Activated T-cell treated with anti-CD3 and anti-CD28 coated beads for 4 hours (primary cell): ENCODE results near the gene VWA8.

Experiments
- DNase-seq: peaks from one replicate; pipeline ENCODE4 v3.0.0-alpha.2; 2020

The VWA8 gene

GRCh38 chr13:41960637-41961465 is at the start of gene VWA8:
Gene VWA8, minus strand, starts transcription at chr13:41961109. Its CDS starts 94 bp downstream, at chr13:41961015.
- DNase-seq: peak; percentile 74

GRCh38 chr13:42009057-42009456 is 48.1 kb upstream of the VWA8 start:
- DNase-seq: no peak

GRCh38 chr13:42007844-42008243 is 46.9 kb upstream of the VWA8 start:
- no peak for DNase-seq

- no peak for DNase-seq
Measured at GRCh38 chr13:42002066-42002465, 41.2 kb upstream of the VWA8 start.

- no peak for DNase-seq
Measured at GRCh38 chr13:42001580-42001979, 40.7 kb upstream of the VWA8 start.

- DNase-seq: no peak
Measured at GRCh38 chr13:42000846-42001245, 39.9 kb upstream of the VWA8 start.

GRCh38 chr13:41997396-41997795 is 36.5 kb upstream of the VWA8 start:
- no peak for DNase-seq

- no peak for DNase-seq
Measured at GRCh38 chr13:41995946-41996345, 35.0 kb upstream of the VWA8 start.

GRCh38 chr13:41995336-41995735 is 34.4 kb upstream of the VWA8 start:
- DNase-seq: no peak

- no peak for DNase-seq
Measured at GRCh38 chr13:41994696-41995095, 33.8 kb upstream of the VWA8 start.

- DNase-seq: no peak
Measured at GRCh38 chr13:41991936-41992335, 31.0 kb upstream of the VWA8 start.

GRCh38 chr13:41988244-41988643 is 27.3 kb upstream of the VWA8 start:
- DNase-seq: no peak

GRCh38 chr13:41985788-41986508 is 25.0 kb upstream of the VWA8 start:
- no peak for DNase-seq

- no peak for DNase-seq
Measured at GRCh38 chr13:41981951-41982715, 21.2 kb upstream of the VWA8 start.

GRCh38 chr13:41978007-41978406 is 17.1 kb upstream of the VWA8 start:
- DNase-seq: no peak

- no peak for DNase-seq
Measured at GRCh38 chr13:41976476-41976875, 15.6 kb upstream of the VWA8 start.

- DNase-seq: no peak
Measured at GRCh38 chr13:41974262-41974900, 13.5 kb upstream of the VWA8 start.

GRCh38 chr13:41973247-41973741 is 12.4 kb upstream of the VWA8 start:
- DNase-seq: no peak

GRCh38 chr13:41971848-41972247 is 10.9 kb upstream of the VWA8 start:
- DNase-seq: no peak

GRCh38 chr13:41970918-41971317 is 10.0 kb upstream of the VWA8 start:
- no peak for DNase-seq

- no peak for DNase-seq
Measured at GRCh38 chr13:41970022-41970421, 9.1 kb upstream of the VWA8 start.

- no peak for DNase-seq
Measured at GRCh38 chr13:41969072-41969471, 8.2 kb upstream of the VWA8 start.

GRCh38 chr13:41966671-41967070 is 5.8 kb upstream of the VWA8 start:
- no peak for DNase-seq
